Neural progenitor cell (in vitro differentiated cells): ENCODE results near the gene PIGR. TPM values are rescaled to one million over a fixed set of nuclear protein-coding genes. Genes with fewer than 3 reads are reported as not detected.

Experiments used
- DNase-seq: peaks from one replicate; pipeline ENCODE4 v3.0.0-alpha.2; 2016; ENCODE audit warnings: low spot score
- H2AFZ ChIP-seq: fragments of 200-600 bp; sonication (generic); replicated peaks from 2 replicates; pipeline ENCODE4 v1.6.1; 2016; ENCODE audit warnings: antibody characterized with exemption
- H3F3A ChIP-seq: fragments of 200-600 bp; sonication (generic); 2 replicates; pipeline ENCODE4 v1.6.1; 2016; ENCODE audit warnings: antibody characterized with exemption, low read depth
- H3K27ac ChIP-seq: fragments of 200-600 bp; sonication (generic); 2 replicates; pipeline ENCODE4 v1.5.1; 2016; ENCODE audit warnings: mild to moderate bottlenecking
- H3K27me3 ChIP-seq: fragments of 200-600 bp; sonication (generic); 2 replicates; pipeline ENCODE4 v1.6.1; 2016; ENCODE audit warnings: mild to moderate bottlenecking, moderate library complexity
- H3K36me3 ChIP-seq: fragments of 200-600 bp; sonication (generic); 2 replicates; pipeline ENCODE4 v1.5.1; 2016
- H3K4me1 ChIP-seq: fragments of 200-600 bp; sonication (generic); 2 replicates; pipeline ENCODE4 v1.6.1; 2016; ENCODE audit warnings: mixed run types
- H3K4me2 ChIP-seq: fragments of 200-600 bp; sonication (generic); 2 replicates; pipeline ENCODE4 v1.6.1; 2016
- H3K4me3 ChIP-seq: fragments of 200-600 bp; sonication (generic); 2 replicates; pipeline ENCODE4 v1.5.1; 2016
- H3K79me2 ChIP-seq: fragments of 200-600 bp; sonication (generic); 2 replicates; pipeline ENCODE4 v1.6.1; 2016; ENCODE audit warnings: low read depth
- H3K9ac ChIP-seq: fragments of 200-600 bp; sonication (generic); 2 replicates; pipeline ENCODE4 v1.6.1; 2016
- H3K9me3 ChIP-seq: fragments of 200-600 bp; sonication (generic); 2 replicates; pipeline ENCODE4 v1.5.1; 2016; ENCODE audit warnings: low read depth
- H4K20me1 ChIP-seq: fragments of 200-600 bp; sonication (generic); 2 replicates; pipeline ENCODE4 v1.6.1; 2016; ENCODE audit warnings: low read depth
- H3K27ac Mint-ChIP-seq: 3 replicates; pipeline ENCODE4 v1.8.0; 2021; ENCODE audit warnings: mixed read lengths
- H3K27me3 Mint-ChIP-seq: 2 replicates; pipeline ENCODE4 v1.8.0; 2022; ENCODE audit warnings: low read depth, mild to moderate bottlenecking, inconsistent platforms, moderate library complexity, mixed read lengths; ENCODE audit not compliant: insufficient read depth
- H3K36me3 Mint-ChIP-seq: 3 replicates; pipeline ENCODE4 v1.8.0; 2021; ENCODE audit warnings: mixed read lengths
- H3K4me1 Mint-ChIP-seq: 3 replicates; pipeline ENCODE4 v1.8.0; 2021; ENCODE audit warnings: mixed read lengths
- H3K4me3 Mint-ChIP-seq: 3 replicates; pipeline ENCODE4 v1.8.0; 2021; ENCODE audit warnings: mild to moderate bottlenecking, moderate library complexity, mixed read lengths
- H3K9me3 Mint-ChIP-seq: 3 replicates; pipeline ENCODE4 v1.8.0; 2020; ENCODE audit warnings: mixed read lengths
- EZH2 ChIP-seq: fragments of 200-600 bp; sonication (generic); IDR thresholded peaks from 2 replicates; pipeline ENCODE4 v1.6.1; 2017; ENCODE audit warnings: antibody characterized with exemption, mild to moderate bottlenecking, moderate library complexity
- EZH2phosphoT487 ChIP-seq: fragments of 200-600 bp; sonication (generic); IDR thresholded peaks from 2 replicates; pipeline ENCODE4 v1.6.1; 2017; ENCODE audit warnings: antibody characterized with exemption
- total RNA-seq: library from RNA; depleted of rRNA; stranded (reverse); fragments of >200 nt; gene quantifications from 2 replicates; pipeline ENCODE4 v1.2.3, GENCODE V29; 2015; ENCODE audit warnings: low replicate concordance
- TF ChIP-seq, protein P1 (sequence below): fragments of 200-600 bp; sonication (generic); IDR thresholded peaks from 2 replicates; pipeline ENCODE4 v1.5.1; 2017; ENCODE audit warnings: antibody characterized with exemption, mild to moderate bottlenecking

The PIGR gene
- total RNA-seq, 1 donor from 2014 or later, result not detected

GRCh38 chr1:206940588-206940936 is 5.7 kb downstream of the PIGR start:
- no peaks in the 10 kb centered on the region for H3K9me3 Mint-ChIP-seq
- H3K36me3 Mint-ChIP-seq, result no peaks in the 10 kb centered on the region
- no peaks in the 10 kb centered on the region for H3K79me2 ChIP-seq
- H4K20me1 ChIP-seq, result no peaks in the 10 kb centered on the region
- H3K36me3 ChIP-seq, result no peaks in the 10 kb centered on the region
- H3K4me2 ChIP-seq, result no peak overlapping the region
- no peak for DNase-seq
- no peak overlapping the region for H3K27ac Mint-ChIP-seq
- H3K27ac ChIP-seq, result no peak overlapping the region
- peaks cover 3% of the 10 kb centered on the region for H3K27me3 Mint-ChIP-seq
- TF ChIP-seq EZH2 (no peak), EZH2phosphoT487 (no peak)
- TF ChIP-seq, protein P1, sequence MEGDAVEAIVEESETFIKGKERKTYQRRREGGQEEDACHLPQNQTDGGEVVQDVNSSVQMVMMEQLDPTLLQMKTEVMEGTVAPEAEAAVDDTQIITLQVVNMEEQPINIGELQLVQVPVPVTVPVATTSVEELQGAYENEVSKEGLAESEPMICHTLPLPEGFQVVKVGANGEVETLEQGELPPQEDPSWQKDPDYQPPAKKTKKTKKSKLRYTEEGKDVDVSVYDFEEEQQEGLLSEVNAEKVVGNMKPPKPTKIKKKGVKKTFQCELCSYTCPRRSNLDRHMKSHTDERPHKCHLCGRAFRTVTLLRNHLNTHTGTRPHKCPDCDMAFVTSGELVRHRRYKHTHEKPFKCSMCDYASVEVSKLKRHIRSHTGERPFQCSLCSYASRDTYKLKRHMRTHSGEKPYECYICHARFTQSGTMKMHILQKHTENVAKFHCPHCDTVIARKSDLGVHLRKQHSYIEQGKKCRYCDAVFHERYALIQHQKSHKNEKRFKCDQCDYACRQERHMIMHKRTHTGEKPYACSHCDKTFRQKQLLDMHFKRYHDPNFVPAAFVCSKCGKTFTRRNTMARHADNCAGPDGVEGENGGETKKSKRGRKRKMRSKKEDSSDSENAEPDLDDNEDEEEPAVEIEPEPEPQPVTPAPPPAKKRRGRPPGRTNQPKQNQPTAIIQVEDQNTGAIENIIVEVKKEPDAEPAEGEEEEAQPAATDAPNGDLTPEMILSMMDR, result no peak
- H2AFZ ChIP-seq, result no peak overlapping the region
- H3K27me3 ChIP-seq, result no peaks in the 10 kb centered on the region
- no peak overlapping the region for H3K9ac ChIP-seq
- H3K4me3 Mint-ChIP-seq, result no peak overlapping the region
- no peaks in the 10 kb centered on the region for H3K4me1 ChIP-seq
- H3K4me1 Mint-ChIP-seq, result no peaks in the 10 kb centered on the region
- H3F3A ChIP-seq, result no peaks in the 10 kb centered on the region
- H3K9me3 ChIP-seq, result no peaks in the 10 kb centered on the region
- H3K4me3 ChIP-seq, result no peak overlapping the region

DNA sequence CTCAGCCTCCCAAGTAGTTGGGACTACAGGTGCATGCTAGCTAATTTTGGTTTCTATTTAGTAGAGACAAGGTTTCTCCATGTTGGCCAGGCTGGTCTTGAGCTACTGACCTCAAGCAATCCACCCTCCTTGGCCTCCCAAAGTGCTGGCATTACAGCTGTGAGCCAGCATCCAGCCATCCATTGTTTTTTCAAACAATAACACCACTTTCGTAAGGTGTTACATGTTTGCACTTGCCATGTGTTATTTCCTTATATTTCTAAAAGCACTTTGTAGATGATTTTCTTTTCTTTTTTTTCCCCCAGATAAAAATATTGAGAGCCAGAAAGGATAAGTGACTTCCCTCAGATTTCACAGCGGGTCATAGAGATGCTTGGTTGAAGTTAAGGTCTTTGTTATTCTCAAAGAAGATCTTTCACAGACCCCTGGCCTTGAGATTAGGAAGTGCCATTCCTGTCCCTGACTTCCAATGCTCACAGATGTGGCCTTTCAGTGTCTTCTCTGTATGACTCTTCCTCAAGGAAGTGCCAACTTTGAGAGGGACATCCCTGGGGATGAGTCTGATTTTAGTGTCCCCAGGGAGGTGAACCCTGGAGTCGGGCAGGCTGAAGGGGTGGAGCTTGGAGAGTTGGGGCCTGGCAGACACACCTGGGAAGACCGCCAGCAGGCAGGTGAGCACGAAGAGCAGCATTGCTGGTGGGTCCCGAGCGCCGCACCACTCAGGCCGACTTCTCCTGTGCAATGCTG is 6.3 kb downstream of the PIGR start:
- TF ChIP-seq EZH2phosphoT487 (no peak), EZH2 (no peak)
- TF ChIP-seq, protein P1, result no peak
- H3K79me2 ChIP-seq, result no peaks in the 10 kb centered on the region
- H3K27me3 Mint-ChIP-seq, result peaks cover 3% of the 10 kb centered on the region
- H3K4me3 Mint-ChIP-seq, result no peak overlapping the region
- DNase-seq, result no peak
- no peaks in the 10 kb centered on the region for H3K36me3 ChIP-seq
- no peak overlapping the region for H3K27ac ChIP-seq
- no peaks in the 10 kb centered on the region for H3F3A ChIP-seq
- no peaks in the 10 kb centered on the region for H4K20me1 ChIP-seq
- no peaks in the 10 kb centered on the region for H3K27me3 ChIP-seq
- no peak overlapping the region for H3K9ac ChIP-seq
- H3K4me3 ChIP-seq, result no peak overlapping the region
- no peak overlapping the region for H3K27ac Mint-ChIP-seq
- no peaks in the 10 kb centered on the region for H3K36me3 Mint-ChIP-seq
- no peaks in the 10 kb centered on the region for H3K9me3 Mint-ChIP-seq
- H3K4me2 ChIP-seq, result no peak overlapping the region
- no peaks in the 10 kb centered on the region for H3K9me3 ChIP-seq
- H3K4me1 Mint-ChIP-seq, result no peaks in the 10 kb centered on the region
- no peaks in the 10 kb centered on the region for H3K4me1 ChIP-seq
- no peak overlapping the region for H2AFZ ChIP-seq

- no peak for DNase-seq
- Mint-ChIP-seq H3K27ac (no peak overlapping the region), H3K27me3 (peaks cover 3% of the 10 kb centered on the region), H3K36me3 (no peaks in the 10 kb centered on the region), H3K4me1 (no peaks in the 10 kb centered on the region), H3K4me3 (no peak overlapping the region), H3K9me3 (no peaks in the 10 kb centered on the region)
- no peaks in the 10 kb centered on the region for H3K27me3 ChIP-seq
- no peak overlapping the region for H3K4me3 ChIP-seq
- no peak overlapping the region for H3K27ac ChIP-seq
- no peak overlapping the region for H3K9ac ChIP-seq
- no peaks in the 10 kb centered on the region for H3K36me3 ChIP-seq
- no peak overlapping the region for H2AFZ ChIP-seq
- no peak for TF ChIP-seq EZH2phosphoT487
- no peaks in the 10 kb centered on the region for H3K9me3 ChIP-seq
- H4K20me1 ChIP-seq, result no peaks in the 10 kb centered on the region
- no peaks in the 10 kb centered on the region for H3K79me2 ChIP-seq
- no peaks in the 10 kb centered on the region for H3F3A ChIP-seq
- H3K4me1 ChIP-seq, result no peaks in the 10 kb centered on the region
- H3K4me2 ChIP-seq, result no peak overlapping the region
These were observed 7.1 kb downstream of the PIGR start for GRCh38 chr1:206939131-206939530.

DNA sequence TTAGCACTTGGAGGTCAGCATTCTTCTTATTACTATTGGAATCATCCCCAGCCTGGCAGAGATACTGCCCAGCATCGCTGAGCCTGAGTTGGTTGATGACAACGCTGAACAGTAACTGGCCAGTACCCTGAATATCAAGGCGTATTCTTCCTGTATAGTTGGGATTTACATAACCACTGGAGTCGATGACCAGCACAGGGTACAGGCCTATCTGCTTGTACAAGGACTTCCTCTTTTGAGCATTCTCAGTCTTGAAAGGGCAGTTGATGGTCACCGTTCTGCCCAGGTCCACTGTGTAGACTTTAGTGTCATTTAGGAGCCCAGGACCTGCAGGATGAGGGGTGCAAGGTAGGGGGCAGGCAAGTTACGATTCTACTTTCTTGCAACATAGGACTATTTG is 8.8 kb downstream of the PIGR start:
- Mint-ChIP-seq H3K4me3 (no peak overlapping the region), H3K27me3 (peaks cover 3% of the 10 kb centered on the region), H3K4me1 (no peaks in the 10 kb centered on the region), H3K9me3 (no peaks in the 10 kb centered on the region), H3K27ac (no peak overlapping the region), H3K36me3 (no peaks in the 10 kb centered on the region)
- H3K79me2 ChIP-seq, result no peaks in the 10 kb centered on the region
- no peaks in the 10 kb centered on the region for H3K36me3 ChIP-seq
- no peak overlapping the region for H3K4me3 ChIP-seq
- H4K20me1 ChIP-seq, result no peaks in the 10 kb centered on the region
- no peak overlapping the region for H3K9ac ChIP-seq
- H3K27ac ChIP-seq, result no peak overlapping the region
- no peak for DNase-seq
- TF ChIP-seq EZH2phosphoT487, result no peak
- TF ChIP-seq EZH2, result no peak
- TF ChIP-seq, protein P1, result no peak
- no peak overlapping the region for H3K4me2 ChIP-seq
- H3F3A ChIP-seq, result no peaks in the 10 kb centered on the region
- H3K9me3 ChIP-seq, result no peaks in the 10 kb centered on the region
- no peak overlapping the region for H2AFZ ChIP-seq
- no peaks in the 10 kb centered on the region for H3K4me1 ChIP-seq
- no peaks in the 10 kb centered on the region for H3K27me3 ChIP-seq
